HEK293T (cell line): Measurements from ENCODE around the gene BCL3.

ENCODE experiments used
- BHLHE40 ChIP-seq: fragments of 450-650 bp; IDR thresholded peaks from 2 replicates; pipeline ENCODE4 v1.6.1; 2016; ENCODE audit warnings: mild to moderate bottlenecking, moderate library complexity, borderline replicate concordance
- ELF4 ChIP-seq: fragments of 450-650 bp; IDR thresholded peaks from 2 replicates; pipeline ENCODE4 v1.6.1; 2017; ENCODE audit warnings: antibody characterized with exemption
- HDGF ChIP-seq: fragments of 450-650 bp; IDR thresholded peaks from 2 replicates; pipeline ENCODE4 v1.6.1; 2017; ENCODE audit warnings: antibody characterized with exemption, borderline replicate concordance
- LEF1 ChIP-seq: fragments of 450-650 bp; IDR thresholded peaks from 2 replicates; pipeline ENCODE4 v1.6.1; 2017; ENCODE audit warnings: mild to moderate bottlenecking, borderline replicate concordance
- PKNOX1 ChIP-seq: fragments of 450-650 bp; IDR thresholded peaks from 2 replicates; pipeline ENCODE4 v1.6.1; 2016
- SP1 ChIP-seq: fragments of 450-650 bp; IDR thresholded peaks from 2 replicates; pipeline ENCODE4 v1.6.1; 2017
- SUZ12 ChIP-seq: fragments of 450-650 bp; IDR thresholded peaks from 2 replicates; pipeline ENCODE4 v1.6.1; 2016; ENCODE audit warnings: mild to moderate bottlenecking

GRCh38 chr19:44752123-44752815 is 3.8 kb downstream of the BCL3 start:
- no peak for TF ChIP-seq LEF1
- no peak for TF ChIP-seq HDGF
- TF ChIP-seq SUZ12 = no peak
- TF ChIP-seq ELF4 = no peak
- TF ChIP-seq PKNOX1 = no peak
- TF ChIP-seq SP1 = no peak
- TF ChIP-seq BHLHE40 = no peak
